Measurements from ENCODE around the gene COL21A1. TPM values are rescaled to one million over a fixed set of nuclear protein-coding genes. Genes with fewer than 3 reads are reported as not detected.
"Not testable (repeated sequence)": the region's sequence is repeated elsewhere in the genome, so short reads cannot be mapped to it uniquely, and the experiment has no call there.

COL21A1 gene
- total RNA-seq, 1 donor from 2014 or later: 1.3 TPM

DNA sequence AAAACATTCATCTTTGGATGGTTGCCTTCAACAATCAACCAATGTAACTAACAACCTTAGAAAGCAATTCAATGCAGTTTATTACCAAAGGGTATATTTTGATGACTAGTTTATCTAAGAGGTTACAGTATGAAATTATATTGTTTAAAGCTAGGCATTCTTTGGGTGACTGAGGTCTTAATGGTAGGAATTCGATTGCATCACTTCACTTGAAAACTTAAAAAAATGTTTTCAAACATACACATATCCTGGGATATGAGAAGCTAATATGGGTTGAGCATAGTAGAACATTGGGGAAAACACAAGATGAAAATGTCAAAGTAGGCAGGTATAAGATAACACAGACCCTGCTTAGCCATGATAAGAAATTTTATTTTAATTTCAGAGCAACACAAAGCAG, 227.4 kb downstream of the COL21A1 start:
- no peak for DNase-seq (ENCODE audit: low spot score)

DNA sequence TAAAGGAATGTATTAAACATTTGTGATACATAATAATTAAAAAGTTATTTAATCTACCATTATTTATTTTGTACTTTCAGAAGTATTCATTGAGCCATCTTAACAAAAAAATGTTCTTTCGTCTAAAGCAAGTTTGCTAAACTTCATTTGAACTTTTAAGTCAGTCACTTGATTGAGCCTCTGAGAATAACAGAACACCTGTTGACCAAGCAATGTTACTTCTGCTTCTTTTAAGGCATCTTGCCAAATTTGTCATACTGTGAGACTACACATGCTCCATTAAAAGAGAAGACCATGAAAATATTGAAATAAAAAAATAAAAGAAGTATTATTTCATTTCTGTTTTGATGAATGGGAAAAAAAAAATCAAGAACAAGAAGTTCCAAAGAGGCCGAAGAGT, 230.2 kb downstream of the COL21A1 start:
- no peak for DNase-seq (ENCODE audit: low spot score)

DNA sequence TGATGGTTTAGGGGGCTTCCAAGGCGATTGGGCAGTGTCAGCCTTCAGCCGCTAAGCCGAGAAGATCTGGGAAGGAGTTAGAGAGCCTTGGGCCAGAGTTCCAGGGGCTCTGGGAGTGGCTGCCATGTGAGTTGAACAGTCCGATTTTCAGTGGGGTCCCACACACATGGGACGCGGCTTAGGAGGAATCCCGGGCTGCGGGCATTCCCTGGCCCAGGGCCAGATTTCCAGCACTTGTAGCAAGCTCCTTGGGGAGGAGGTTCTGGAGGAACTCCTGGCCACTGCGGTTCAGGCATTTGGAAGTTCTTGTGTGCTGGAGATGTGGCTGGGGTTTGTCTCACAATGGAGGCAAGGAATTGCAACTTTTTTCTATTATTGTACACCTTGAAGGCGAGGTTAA, 233.3 kb downstream of the COL21A1 start:
- DNase-seq (ENCODE audit: low spot score): not testable (repeated sequence)

DNA sequence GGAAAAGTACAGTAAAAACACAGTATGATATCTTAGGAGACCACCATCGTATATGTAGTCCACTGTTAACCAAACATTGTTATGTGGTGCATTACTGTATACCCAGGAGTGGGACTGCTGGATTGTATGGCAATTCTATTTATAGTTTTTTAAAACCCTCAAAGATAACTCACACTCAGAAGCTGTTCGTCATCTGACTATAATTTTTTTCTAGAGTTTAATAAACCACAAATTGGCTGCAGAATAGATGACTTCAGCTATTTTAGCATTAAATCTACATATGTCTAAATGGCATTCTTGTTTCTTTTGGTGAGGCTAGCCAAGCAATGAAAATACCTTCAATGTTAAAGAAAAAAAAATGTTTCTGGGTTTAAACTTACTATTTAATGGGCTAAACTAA, 237.7 kb downstream of the COL21A1 start:
- DNase-seq (ENCODE audit: low spot score): no peak
